HepG2 (cell line): ENCODE results near the gene GFPT2. TPM values are rescaled to one million over a fixed set of nuclear protein-coding genes. Genes with fewer than 3 reads are reported as not detected.

Experiments used
- ARID5B ChIP-seq: IDR thresholded peaks from 2 replicates; pipeline ENCODE4 v1.4.0; 2020; ENCODE audit warnings: mild to moderate bottlenecking, missing genetic modification reagents
- EHMT2 ChIP-seq: fragments of 200-600 bp; sonication (generic); IDR thresholded peaks from 2 replicates; pipeline ENCODE4 v1.7.0; 2017; ENCODE audit warnings: antibody characterized with exemption, low read depth, low read length, borderline replicate concordance
- FOXP4 ChIP-seq: sonication (generic); formaldehyde crosslinking; IDR thresholded peaks from 2 replicates; pipeline ENCODE4 v1.4.0; 2020; ENCODE audit warnings: missing genetic modification reagents
- NFATC3 ChIP-seq: sonication (generic); formaldehyde crosslinking; IDR thresholded peaks from 2 replicates; pipeline ENCODE4 v1.5.1; 2020; ENCODE audit warnings: mild to moderate bottlenecking, missing genetic modification reagents
- NR2F6 ChIP-seq, 2 experiments: IDR thresholded peaks; 2 replicates each; pipeline ENCODE4 v1.6.1; 2016; ENCODE audit warnings: antibody characterized with exemption in 1 of 2, mild to moderate bottlenecking in 1 of 2
- PPARG ChIP-seq: conservative IDR thresholded peaks from 2 replicates; pipeline ENCODE4 v1.6.1; 2016; ENCODE audit warnings: missing biosample characterization, missing genetic modification reagents
- RARA ChIP-seq: IDR thresholded peaks from 2 replicates; pipeline ENCODE4 v1.6.1; 2016; ENCODE audit warnings: missing genetic modification reagents, missing compliant biosample characterization
- RXRA ChIP-seq: sonication (generic); formaldehyde crosslinking; IDR thresholded peaks from 2 replicates; pipeline ENCODE4 v1.5.1; 2020; ENCODE audit warnings: missing genetic modification reagents
- SALL1 ChIP-seq: sonication (generic); formaldehyde crosslinking; IDR thresholded peaks from 2 replicates; pipeline ENCODE4 v1.8.0; 2022; ENCODE audit warnings: mild to moderate bottlenecking, missing genetic modification reagents
- SAP130 ChIP-seq: IDR thresholded peaks from 2 replicates; pipeline ENCODE4 v1.6.1; 2016; ENCODE audit warnings: low read depth
- SOX5 ChIP-seq: IDR thresholded peaks from 2 replicates; pipeline ENCODE4 v1.6.1; 2016; ENCODE audit warnings: borderline replicate concordance
- SOX6 ChIP-seq, 2 experiments: fragments of 450-650 bp in 1 of 2; sonication (generic) in 1 of 2; formaldehyde crosslinking in 1 of 2; IDR thresholded peaks; 2 replicates each; pipeline versions ENCODE4 v1.4.0 to v1.6.1; 2017 to 2020; ENCODE audit warnings: antibody characterized with exemption in 1 of 2, mild to moderate bottlenecking in 1 of 2, missing genetic modification reagents in 1 of 2
- THAP7 ChIP-seq: sonication (generic); formaldehyde crosslinking; IDR thresholded peaks from 2 replicates; pipeline ENCODE4 v1.8.1; 2023; ENCODE audit warnings: mild to moderate bottlenecking, missing genetic modification reagents
- ZBTB42 ChIP-seq: sonication (generic); formaldehyde crosslinking; IDR thresholded peaks from 2 replicates; pipeline ENCODE4 v1.5.0; 2020; ENCODE audit warnings: mild to moderate bottlenecking, missing genetic modification reagents
- ZNF564 ChIP-seq: sonication (generic); formaldehyde crosslinking; IDR thresholded peaks from 2 replicates; pipeline ENCODE4 v1.8.1; 2023; ENCODE audit warnings: mild to moderate bottlenecking, missing genetic modification reagents
- polyA plus RNA-seq, 8 experiments: library from polyadenylated mRNA; depleted of rRNA in 3 of 8; stranded (reverse) in 7 of 8; unstranded in 1 of 8; fragments of >200 nt; fragmentation: Illumina TruSeq in 4 of 8; extraction: Trizol in 4 of 8; gene quantifications; 2 replicates each; pipeline versions ENCODE4 v1.2.1 to v1.2.3, GENCODE V29; 2011 to 2016; ENCODE audit warnings: low read depth in 4 of 8, missing spikeins in 1 of 8, mixed read lengths in 1 of 8; ENCODE audit not compliant: insufficient read depth in 1 of 8
- total RNA-seq, 5 experiments: library from RNA; depleted of rRNA; stranded (reverse); fragments of >200 nt; fragmentation: Illumina TruSeq; extraction: Trizol; gene quantifications; 2 replicates each; pipeline ENCODE4 v1.2.3, GENCODE V29; 2016; ENCODE audit warnings: low read depth in 1 of 5
- TF ChIP-seq, protein P1 (sequence below): sonication (generic); formaldehyde crosslinking; IDR thresholded peaks from 2 replicates; pipeline ENCODE4 v1.5.1; 2020; ENCODE audit warnings: mild to moderate bottlenecking, missing genetic modification reagents
- TF ChIP-seq, protein P2 (sequence below): IDR thresholded peaks from 2 replicates; pipeline ENCODE4 v1.6.1; 2016

Gene GFPT2
- total and polyA plus RNA-seq, 2 of the 13 experiments (the other 11 are each of a cell fraction or from before 2014, with no cell fraction given): 0.18 TPM

DNA sequence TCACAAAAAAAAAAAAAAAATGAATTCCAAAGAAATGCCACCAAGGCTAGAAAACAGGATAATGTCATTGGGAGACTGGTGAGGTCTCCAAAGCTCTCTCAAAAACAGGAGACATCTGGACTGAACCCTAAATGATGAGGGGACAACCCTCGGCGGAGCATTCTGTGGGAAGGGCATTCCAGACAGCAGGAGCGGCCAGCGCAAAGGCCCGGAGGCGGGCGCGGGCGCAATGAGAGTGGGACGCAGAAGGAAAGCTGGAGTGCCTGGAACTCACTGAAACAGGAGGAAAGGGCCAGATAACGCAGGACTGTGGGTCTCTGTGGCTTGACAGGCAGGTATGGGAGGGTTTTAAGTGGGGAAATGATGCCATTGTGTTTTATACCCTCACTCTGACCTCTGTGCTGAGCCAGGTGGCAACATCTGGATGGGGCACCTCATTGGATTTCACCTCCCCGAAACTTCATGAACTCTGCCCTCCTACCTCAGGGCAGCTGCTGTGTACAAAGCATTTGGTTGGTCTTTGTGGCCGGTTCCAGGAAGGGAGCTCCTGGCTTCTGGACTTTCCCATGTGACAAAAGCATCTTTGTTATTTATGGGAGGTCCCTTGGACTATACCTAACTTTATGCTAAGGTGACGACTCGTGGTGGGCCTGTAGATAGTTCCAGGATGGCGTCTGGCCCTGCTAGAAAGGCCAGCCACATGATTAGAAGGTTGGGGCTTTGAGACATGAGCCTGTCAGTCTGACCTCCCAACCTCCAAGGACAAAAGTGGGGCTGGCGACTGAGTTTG lies 49.7 kb downstream of the GFPT2 start (continued):
- TF ChIP-seq, protein P1, sequence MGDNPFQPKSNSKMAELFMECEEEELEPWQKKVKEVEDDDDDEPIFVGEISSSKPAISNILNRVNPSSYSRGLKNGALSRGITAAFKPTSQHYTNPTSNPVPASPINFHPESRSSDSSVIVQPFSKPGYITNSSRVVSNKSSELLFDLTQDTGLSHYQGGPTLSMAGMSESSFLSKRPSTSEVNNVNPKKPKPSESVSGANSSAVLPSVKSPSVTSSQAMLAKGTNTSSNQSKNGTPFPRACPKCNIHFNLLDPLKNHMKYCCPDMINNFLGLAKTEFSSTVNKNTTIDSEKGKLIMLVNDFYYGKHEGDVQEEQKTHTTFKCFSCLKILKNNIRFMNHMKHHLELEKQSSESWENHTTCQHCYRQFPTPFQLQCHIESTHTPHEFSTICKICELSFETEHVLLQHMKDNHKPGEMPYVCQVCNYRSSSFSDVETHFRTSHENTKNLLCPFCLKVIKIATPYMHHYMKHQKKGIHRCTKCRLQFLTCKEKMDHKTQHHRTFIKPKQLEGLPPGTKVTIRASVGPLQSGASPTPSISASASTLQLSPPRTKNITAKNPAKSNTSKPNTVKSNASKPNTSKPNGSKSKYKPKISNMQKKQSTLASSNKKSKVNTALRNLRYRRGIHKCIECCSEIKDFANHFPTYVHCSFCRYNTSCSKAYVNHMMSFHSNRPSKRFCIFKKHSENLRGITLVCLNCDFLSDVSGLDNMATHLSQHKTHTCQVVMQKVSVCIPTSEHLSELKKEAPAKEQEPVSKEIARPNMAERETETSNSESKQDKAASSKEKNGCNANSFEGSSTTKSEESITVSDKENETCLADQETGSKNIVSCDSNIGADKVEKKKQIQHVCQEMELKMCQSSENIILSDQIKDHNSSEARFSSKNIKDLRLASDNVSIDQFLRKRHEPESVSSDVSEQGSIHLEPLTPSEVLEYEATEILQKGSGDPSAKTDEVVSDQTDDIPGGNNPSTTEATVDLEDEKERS: no peak
- TF ChIP-seq PPARG (CRISPR knock-in tag) (peak; percentile 70), RXRA (CRISPR knock-in tag) (peak; percentile 47; the same call in 1 of the 2 replicates), FOXP4 (CRISPR knock-in tag) (no peak), ZBTB42 (CRISPR knock-in tag) (peak; percentile 90), SALL1 (CRISPR knock-in tag) (peak; percentile 39; the same call in 1 of the 2 replicates), EHMT2 (no peak), THAP7 (CRISPR knock-in tag) (0 out of 2 replicates have a peak, but pooled peaks have one; percentile 31), NFATC3 (CRISPR knock-in tag) (no peak), RARA (CRISPR knock-in tag) (peak; percentile 34; the same call in 1 of the 2 replicates), SOX6 (IDR thresholded peaks at IDR 0.05) (no peak), SOX6 (CRISPR knock-in tag; IDR thresholded peaks at IDR 0.05) (peak; percentile 67), NR2F6 (IDR thresholded peaks at IDR 0.05) (peak; percentile 15; the same call in 1 of the 2 replicates), NR2F6 (CRISPR knock-in tag; IDR thresholded peaks at IDR 0.05) (peak; percentile 48; the same call in 1 of the 2 replicates), ARID5B (CRISPR knock-in tag) (peak; percentile 5; the same call in 1 of the 2 replicates), ZNF564 (CRISPR knock-in tag) (peak; percentile 98), SOX5 (0 out of 2 replicates have a peak, but pooled peaks have one; percentile 16), SAP130 (CRISPR knock-in tag) (peak; percentile 46; the same call in 1 of the 2 replicates)
- TF ChIP-seq, protein P2, sequence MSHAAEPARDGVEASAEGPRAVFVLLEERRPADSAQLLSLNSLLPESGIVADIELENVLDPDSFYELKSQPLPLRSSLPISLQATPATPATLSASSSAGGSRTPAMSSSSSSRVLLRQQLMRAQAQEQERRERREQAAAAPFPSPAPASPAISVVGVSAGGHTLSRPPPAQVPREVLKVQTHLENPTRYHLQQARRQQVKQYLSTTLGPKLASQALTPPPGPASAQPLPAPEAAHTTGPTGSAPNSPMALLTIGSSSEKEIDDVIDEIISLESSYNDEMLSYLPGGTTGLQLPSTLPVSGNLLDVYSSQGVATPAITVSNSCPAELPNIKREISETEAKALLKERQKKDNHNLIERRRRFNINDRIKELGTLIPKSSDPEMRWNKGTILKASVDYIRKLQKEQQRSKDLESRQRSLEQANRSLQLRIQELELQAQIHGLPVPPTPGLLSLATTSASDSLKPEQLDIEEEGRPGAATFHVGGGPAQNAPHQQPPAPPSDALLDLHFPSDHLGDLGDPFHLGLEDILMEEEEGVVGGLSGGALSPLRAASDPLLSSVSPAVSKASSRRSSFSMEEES (CRISPR knock-in tag): 0 out of 2 replicates have a peak, but pooled peaks have one; percentile 39
